Activated naive CD8-positive, alpha-beta T cell treated with anti-CD3 and anti-CD28 coated beads, Interleukin-2, amount 10 ng/mL, durations not matched to agents 7 days and 5 days (primary cell): ENCODE results near the gene WDR45B. TPM values are rescaled to one million over a fixed set of nuclear protein-coding genes. Genes with fewer than 3 reads are reported as not detected.
"Not testable (repeated sequence)": the region's sequence is repeated elsewhere in the genome, so short reads cannot be mapped to it uniquely, and the experiment has no call there.

Source experiments
- ATAC-seq: fragments of 150-1000 bp; cut with Tn5 transposase; one replicate; pipeline ENCODE4 v1.10.0; 2021; ENCODE audit warnings: low read depth, moderate library complexity
- POLR2A ChIA-PET: fragments of 350-600 bp; sonication (Branson Sonifier 250); formaldehyde crosslinking; loops from one replicate; lab custom pipeline; 2021; ENCODE audit warnings: antibody characterized with exemption; lab: Charles Lee
- DNase-seq: peaks from one replicate; pipeline ENCODE4 v3.0.0; 2021
- H3K27ac Mint-ChIP-seq: one replicate; pipeline ENCODE4 v1.8.0; 2022; ENCODE audit warnings: mild to moderate bottlenecking, mixed read lengths
- H3K27me3 Mint-ChIP-seq: one replicate; pipeline ENCODE4 v1.8.0; 2022; ENCODE audit warnings: mild to moderate bottlenecking, moderate library complexity, mixed read lengths
- H3K36me3 Mint-ChIP-seq: one replicate; pipeline ENCODE4 v1.8.0; 2021; ENCODE audit warnings: mild to moderate bottlenecking, mixed read lengths
- H3K4me1 Mint-ChIP-seq: one replicate; pipeline ENCODE4 v1.8.0; 2021; ENCODE audit warnings: mixed read lengths
- H3K4me3 Mint-ChIP-seq: one replicate; pipeline ENCODE4 v1.8.0; 2022; ENCODE audit warnings: mild to moderate bottlenecking, moderate library complexity, mixed read lengths
- H3K9me3 Mint-ChIP-seq: one replicate; pipeline ENCODE4 v1.8.0; 2021; ENCODE audit warnings: mixed read lengths
- total RNA-seq, 2 experiments: library from RNA; stranded (reverse); gene quantifications; one replicate each; pipeline ENCODE4 v1.2.3, GENCODE V29; 2021

WDR45B gene
- total RNA-seq, 2 experiments from 2014 or later, result 56.9 to 61.5 TPM

GRCh38 chr17:82582213-82582612, 66.0 kb downstream of the WDR45B start:
- POLR2A ChIA-PET, result no interaction called here
- H3K4me1 Mint-ChIP-seq, result peaks cover 13% of the 10 kb centered on the region

DNA sequence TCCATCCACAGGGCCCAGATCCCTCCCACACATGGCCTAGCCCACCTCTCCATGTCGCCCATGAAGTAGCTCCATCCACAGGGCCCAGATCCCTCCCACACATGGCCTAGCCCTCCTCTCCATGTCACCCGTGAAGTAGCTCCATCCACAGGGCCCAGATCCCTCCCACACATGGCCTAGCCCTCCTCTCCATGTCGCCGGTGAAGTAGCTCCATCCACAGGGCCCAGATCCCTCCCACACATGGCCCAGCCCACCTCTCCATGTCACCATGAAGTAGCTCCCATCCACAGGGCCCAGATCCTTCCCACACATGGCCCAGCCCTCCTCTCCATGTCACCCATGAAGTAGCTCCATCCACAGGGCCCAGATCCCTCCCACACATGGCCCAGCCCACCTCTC, 68.3 kb downstream of the WDR45B start:
- DNase-seq, H3K9me3 Mint-ChIP-seq, ATAC-seq, H3K4me3 Mint-ChIP-seq, H3K27me3 Mint-ChIP-seq, POLR2A ChIA-PET, H3K36me3 Mint-ChIP-seq, H3K4me1 Mint-ChIP-seq, H3K27ac Mint-ChIP-seq: not testable (repeated sequence)

More at GRCh38 chr17:82582213-82582612, 66.0 kb downstream of the WDR45B start:
- ATAC-seq, result no peak
- no peaks in the 10 kb centered on the region for H3K27me3 Mint-ChIP-seq
- H3K27ac Mint-ChIP-seq, result no peak overlapping the region
- peaks cover 16% of the 10 kb centered on the region for H3K36me3 Mint-ChIP-seq
- no peak for DNase-seq
- no peak overlapping the region for H3K4me3 Mint-ChIP-seq
- no peaks in the 10 kb centered on the region for H3K9me3 Mint-ChIP-seq

DNA sequence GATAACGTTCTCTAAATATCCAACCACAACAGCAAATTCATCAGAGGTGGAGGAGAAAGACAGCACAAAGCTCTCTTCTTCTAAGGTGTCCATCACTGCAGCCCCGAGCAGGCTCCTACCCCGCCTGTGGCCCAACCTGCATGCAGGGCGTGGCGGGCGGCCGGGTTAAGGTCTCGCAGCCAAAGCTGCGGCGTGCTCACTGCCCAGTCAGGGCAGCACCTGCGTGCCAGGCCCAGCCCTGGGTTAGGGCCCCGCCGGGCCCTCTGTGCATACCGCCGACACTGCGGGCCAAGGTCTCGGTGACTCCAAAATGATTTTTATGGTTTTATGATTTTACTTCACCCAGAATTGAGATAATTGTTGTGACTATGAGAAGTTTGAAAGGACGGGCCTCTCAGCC, 70.9 kb downstream of the WDR45B start:
- H3K36me3 Mint-ChIP-seq, result peaks cover 5% of the 10 kb centered on the region
- DNase-seq, result no peak
- no peaks in the 10 kb centered on the region for H3K27me3 Mint-ChIP-seq
- POLR2A ChIA-PET, result no interaction called here
- no peak for ATAC-seq
- no peak overlapping the region for H3K27ac Mint-ChIP-seq
- H3K9me3 Mint-ChIP-seq, result no peaks in the 10 kb centered on the region
- no peak overlapping the region for H3K4me3 Mint-ChIP-seq
- H3K4me1 Mint-ChIP-seq, result no peaks in the 10 kb centered on the region

- H3K27ac Mint-ChIP-seq, H3K27me3 Mint-ChIP-seq, H3K36me3 Mint-ChIP-seq, H3K4me1 Mint-ChIP-seq, DNase-seq, POLR2A ChIA-PET, ATAC-seq, H3K9me3 Mint-ChIP-seq, H3K4me3 Mint-ChIP-seq: not testable (repeated sequence)
Measured at GRCh38 chr17:82575581-82576221, 72.5 kb downstream of the WDR45B start.

DNA sequence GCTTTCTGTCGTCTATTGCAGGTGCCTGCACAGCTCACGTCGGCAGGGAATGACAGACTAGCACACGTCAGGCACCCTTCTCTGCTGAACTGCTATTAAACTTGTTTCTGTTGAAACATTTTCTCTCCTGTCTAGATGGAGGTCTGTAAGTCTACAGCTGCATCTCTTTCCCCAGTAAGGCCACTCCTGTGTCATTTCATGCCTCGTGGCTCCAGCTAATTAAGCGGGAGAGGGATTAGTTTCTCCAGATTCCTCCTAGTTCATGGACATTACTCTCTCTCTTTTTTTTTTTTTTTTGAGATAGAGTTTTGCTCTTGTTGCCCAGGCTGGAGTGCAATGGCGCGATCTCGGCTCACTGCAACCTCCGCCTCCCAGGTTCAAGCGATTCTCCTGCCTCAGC, 74.2 kb downstream of the WDR45B start:
- no peak overlapping the region for H3K4me3 Mint-ChIP-seq
- H3K27me3 Mint-ChIP-seq, result no peaks in the 10 kb centered on the region
- H3K36me3 Mint-ChIP-seq, result peaks cover 8% of the 10 kb centered on the region

DNA sequence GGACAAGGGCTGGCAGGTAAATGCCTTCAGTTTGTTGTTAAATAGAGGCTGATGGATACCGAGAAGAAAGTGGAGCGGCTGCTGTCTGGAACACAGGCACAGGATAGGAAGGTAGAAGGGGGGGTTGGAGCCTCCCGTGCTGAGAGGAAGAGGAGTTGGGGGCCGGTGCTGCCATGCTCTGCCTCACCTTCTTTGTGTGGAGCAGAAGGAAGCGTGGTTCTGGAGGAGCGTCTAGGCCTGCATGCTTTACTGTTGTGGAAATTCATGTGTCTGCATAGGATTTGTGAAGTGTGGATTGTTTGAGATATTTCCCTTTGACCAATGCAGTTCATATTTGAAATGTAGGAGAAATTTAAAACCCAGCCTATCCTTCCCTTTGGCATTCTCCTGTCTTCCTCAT, 76.4 kb downstream of the WDR45B start:
- Mint-ChIP-seq H3K27ac (no peak overlapping the region), H3K27me3 (no peaks in the 10 kb centered on the region), H3K4me3 (no peak overlapping the region), H3K9me3 (no peaks in the 10 kb centered on the region), H3K36me3 (peaks cover 7% of the 10 kb centered on the region), H3K4me1 (no peaks in the 10 kb centered on the region)
- ATAC-seq, result no peak
- POLR2A ChIA-PET, result no interaction called here
- no peak for DNase-seq

More for the DNA sequence above, 74.2 kb downstream of the WDR45B start:
- no peak overlapping the region for H3K27ac Mint-ChIP-seq
- no peak for DNase-seq
- POLR2A ChIA-PET, result interaction anchor here (0.7 kb wide), 1 partner anchor 143 kb away, joined by 3 read pairs; no protein-coding TSS in a partner anchor
- no peak for ATAC-seq
- no peaks in the 10 kb centered on the region for H3K9me3 Mint-ChIP-seq
- no peaks in the 10 kb centered on the region for H3K4me1 Mint-ChIP-seq

DNA sequence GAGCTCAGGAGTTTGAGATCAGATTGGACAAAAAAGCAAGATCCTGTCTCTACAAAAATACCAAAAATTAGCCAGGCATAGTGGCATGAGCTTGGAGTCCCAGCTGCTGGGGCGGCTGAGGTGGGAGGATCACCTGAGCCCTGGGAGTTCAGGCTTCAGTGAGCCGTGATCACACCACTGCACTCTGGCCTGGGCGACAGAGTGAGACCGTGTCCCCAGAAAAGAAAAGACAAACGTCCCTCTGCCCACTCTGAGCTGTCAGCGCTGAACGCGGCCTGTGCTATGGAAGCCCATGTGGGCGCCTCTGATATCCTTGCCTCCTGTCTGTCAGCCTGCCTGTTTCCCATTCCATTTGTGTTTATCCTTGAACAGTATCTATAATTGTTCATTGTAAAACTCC, 78.0 kb downstream of the WDR45B start:
- Mint-ChIP-seq H3K36me3 (peaks cover 5% of the 10 kb centered on the region), H3K27ac (no peak overlapping the region), H3K4me1 (no peaks in the 10 kb centered on the region), H3K27me3 (no peaks in the 10 kb centered on the region), H3K4me3 (no peak overlapping the region), H3K9me3 (no peaks in the 10 kb centered on the region)
- ATAC-seq (no peak), DNase-seq (no peak)
- POLR2A ChIA-PET, result no interaction called here

DNA sequence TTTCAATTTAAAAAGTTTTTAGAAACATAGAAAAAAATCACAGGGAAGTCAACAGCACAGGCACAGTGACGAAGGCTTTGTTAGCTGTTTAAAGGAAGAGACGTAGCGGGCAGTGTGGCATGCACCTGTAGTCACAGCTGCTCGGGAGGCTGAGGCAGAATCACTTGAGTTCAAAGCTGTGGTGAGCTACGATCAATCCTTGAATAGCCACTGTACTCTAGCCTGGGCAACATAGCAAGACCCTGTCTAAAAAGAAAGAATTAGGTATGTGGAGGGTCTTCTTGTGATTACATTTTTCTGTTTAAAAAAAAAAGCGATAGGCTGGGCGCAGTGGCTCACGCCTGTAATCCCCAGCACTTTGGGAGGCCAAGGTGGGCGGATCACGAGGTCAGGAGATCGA, 78.6 kb downstream of the WDR45B start:
- Mint-ChIP-seq H3K27me3 (no peaks in the 10 kb centered on the region), H3K36me3 (peaks cover 10% of the 10 kb centered on the region), H3K9me3 (no peaks in the 10 kb centered on the region), H3K27ac (no peak overlapping the region), H3K4me3 (no peak overlapping the region), H3K4me1 (no peaks in the 10 kb centered on the region)
- ATAC-seq (no peak), DNase-seq (no peak)
- POLR2A ChIA-PET, result no interaction called here

DNA sequence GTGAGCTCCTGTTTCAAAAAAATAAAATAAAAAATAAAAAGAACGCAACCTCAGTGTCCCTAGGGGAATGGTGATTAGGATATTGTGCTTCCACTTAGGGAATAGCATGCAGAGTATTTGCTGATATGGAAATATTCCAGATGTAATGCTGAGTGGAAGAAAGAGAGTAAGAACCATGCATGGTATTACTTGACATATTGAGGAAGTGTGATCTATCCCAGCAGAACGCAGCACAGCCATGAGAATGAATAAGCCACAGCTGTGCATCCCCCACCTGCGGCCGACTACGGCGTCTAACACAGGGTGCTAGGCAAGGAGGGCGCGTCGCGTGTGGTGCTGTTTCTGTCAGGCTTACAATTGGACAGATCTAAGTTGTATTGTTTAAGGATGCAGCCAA, 79.2 kb downstream of the WDR45B start:
- peaks cover 10% of the 10 kb centered on the region for H3K36me3 Mint-ChIP-seq
- no peaks in the 10 kb centered on the region for H3K27me3 Mint-ChIP-seq
- H3K27ac Mint-ChIP-seq, result no peak overlapping the region
- no peak overlapping the region for H3K4me3 Mint-ChIP-seq
- DNase-seq (no peak), ATAC-seq (no peak)
- H3K4me1 Mint-ChIP-seq, result no peaks in the 10 kb centered on the region
- no peaks in the 10 kb centered on the region for H3K9me3 Mint-ChIP-seq
- POLR2A ChIA-PET, result no interaction called here

GRCh38 chr17:82567286-82567685, 81.0 kb downstream of the WDR45B start:
- ATAC-seq, result no peak
- Mint-ChIP-seq H3K36me3 (peaks cover 10% of the 10 kb centered on the region), H3K4me1 (no peaks in the 10 kb centered on the region), H3K9me3 (no peaks in the 10 kb centered on the region), H3K27ac (no peak overlapping the region), H3K4me3 (no peak overlapping the region), H3K27me3 (no peaks in the 10 kb centered on the region)
- POLR2A ChIA-PET, result interaction anchor here (0.7 kb wide), 2 partner anchors 32 to 67 kb away, joined by 4 to 6 read pairs; no protein-coding TSS in a partner anchor
- DNase-seq, result no peak

DNA sequence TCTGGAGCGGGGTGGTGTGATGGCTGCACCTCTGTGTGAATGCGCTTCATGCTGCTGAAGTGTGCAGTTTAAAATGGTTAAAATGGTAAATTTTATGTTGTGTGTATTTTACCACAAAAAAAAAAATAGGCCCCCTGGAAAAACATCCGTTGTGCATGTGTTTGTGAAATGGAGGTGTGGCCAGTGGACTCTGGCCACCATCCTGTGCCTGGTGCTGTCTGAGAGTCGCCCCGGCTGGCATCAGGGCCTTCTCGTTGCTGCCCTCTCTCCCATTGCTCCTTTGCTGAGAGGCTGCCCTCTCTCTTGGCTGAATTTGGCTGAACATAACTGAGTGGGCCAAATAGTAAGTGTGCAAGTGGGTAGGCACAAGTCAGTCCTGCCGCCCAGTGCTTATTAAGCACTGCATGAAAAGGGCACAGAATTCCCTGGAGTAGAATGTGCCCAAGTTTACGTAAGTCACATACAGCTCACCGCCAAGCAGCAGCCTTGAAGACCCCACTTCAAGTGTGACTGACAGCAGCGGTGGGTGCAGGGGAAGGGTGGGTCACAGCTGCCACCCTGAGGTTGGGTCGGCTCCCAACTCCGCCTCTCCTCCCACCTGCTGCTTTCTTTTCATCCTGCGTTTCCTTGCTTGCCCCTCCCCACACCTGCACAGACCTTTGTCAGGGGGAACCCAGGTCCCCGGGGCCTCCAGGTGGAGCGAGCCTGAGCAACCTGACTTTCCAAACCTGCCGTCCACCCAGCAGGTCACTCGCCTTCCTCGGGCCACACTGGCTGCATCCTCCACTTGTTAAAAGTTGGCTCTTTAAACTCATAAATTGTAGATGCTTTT, 81.9 kb downstream of the WDR45B start:
- peaks cover 6% of the 10 kb centered on the region for H3K36me3 Mint-ChIP-seq
- no peak for ATAC-seq
- H3K27ac Mint-ChIP-seq, result no peak overlapping the region

GRCh38 chr17:82565551-82565950, 82.7 kb downstream of the WDR45B start:
- no peaks in the 10 kb centered on the region for H3K9me3 Mint-ChIP-seq
- DNase-seq, result no peak
- H3K36me3 Mint-ChIP-seq, result peaks cover 6% of the 10 kb centered on the region
- H3K4me3 Mint-ChIP-seq, result no peak overlapping the region
- no peak overlapping the region for H3K27ac Mint-ChIP-seq
- no peak for ATAC-seq
- no peaks in the 10 kb centered on the region for H3K27me3 Mint-ChIP-seq
- POLR2A ChIA-PET, result no interaction called here
- peaks cover 5% of the 10 kb centered on the region for H3K4me1 Mint-ChIP-seq

More for the DNA sequence above, 81.9 kb downstream of the WDR45B start:
- Mint-ChIP-seq H3K27me3 (no peaks in the 10 kb centered on the region), H3K4me3 (no peak overlapping the region), H3K9me3 (no peaks in the 10 kb centered on the region), H3K4me1 (peaks cover under 1% of the 10 kb centered on the region)
- POLR2A ChIA-PET, result no interaction called here
- DNase-seq, result no peak
